ENCODE data around the gene ARHGEF4. TPM values are rescaled to one million over a fixed set of nuclear protein-coding genes. Genes with fewer than 3 reads are reported as not detected.
A peak's percentile ranks its signal among the peaks of the same experiment; 100 is the strongest.

The ARHGEF4 gene
- total and polyA plus RNA-seq, 2 experiments from 2014 or later = 4.6 to 16.6 TPM

DNA sequence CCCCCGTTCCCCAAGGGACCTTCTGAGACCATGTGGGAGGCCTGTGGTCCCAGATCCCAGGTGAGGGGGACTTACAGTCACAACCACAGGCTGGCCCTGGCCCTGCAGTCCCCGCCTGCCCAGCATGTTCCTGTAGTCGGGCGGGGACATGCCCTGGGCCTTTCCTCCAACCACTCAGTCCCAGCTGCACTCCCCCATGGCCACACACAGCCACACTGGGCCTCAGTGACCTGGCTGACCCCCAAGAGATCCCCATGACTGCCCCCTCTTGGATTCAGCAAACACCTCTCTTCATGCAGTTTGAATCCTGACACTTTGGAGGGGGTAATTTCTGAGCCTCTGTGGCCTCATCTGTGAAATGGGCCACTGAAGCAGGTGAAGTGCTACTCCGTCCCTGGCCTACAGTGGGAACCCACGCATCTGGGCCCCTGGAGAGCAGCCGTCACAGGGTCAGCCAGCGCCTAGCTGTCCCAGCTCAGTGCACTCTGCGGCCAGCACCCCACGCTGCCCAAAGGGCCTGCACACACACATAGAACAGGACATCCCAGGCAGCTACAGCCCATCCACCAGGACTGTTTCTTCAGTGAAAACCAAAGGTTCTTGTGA, 12.7 kb upstream of the ARHGEF4 start:
- H3K79me2 ChIP-seq (replicated peaks; ENCODE audit: insufficient read depth) = no peaks in the 10 kb centered on the region
- Mint-ChIP-seq H3K36me3 (ENCODE audit: low read depth) (no peaks in the 10 kb centered on the region), H3K27ac (peak overlapping the region; percentile 40; the same call in 1 of the 2 replicates), H3K4me3 (no peak overlapping the region), H3K27me3 (ENCODE audit: insufficient read depth, low read depth, poor library complexity) (peaks cover 16% of the 10 kb centered on the region), H3K4me1 (peaks cover 35% of the 10 kb centered on the region), H3K9me3 (no peaks in the 10 kb centered on the region)
- no peak for ATAC-seq
- H2AFZ ChIP-seq = no peak overlapping the region
- H3K4me3 ChIP-seq = no peak overlapping the region
- no peak for TF ChIP-seq NANOG (IDR thresholded peaks at IDR 0.05; ENCODE audit: borderline replicate concordance)
- TF ChIP-seq, protein P1, sequence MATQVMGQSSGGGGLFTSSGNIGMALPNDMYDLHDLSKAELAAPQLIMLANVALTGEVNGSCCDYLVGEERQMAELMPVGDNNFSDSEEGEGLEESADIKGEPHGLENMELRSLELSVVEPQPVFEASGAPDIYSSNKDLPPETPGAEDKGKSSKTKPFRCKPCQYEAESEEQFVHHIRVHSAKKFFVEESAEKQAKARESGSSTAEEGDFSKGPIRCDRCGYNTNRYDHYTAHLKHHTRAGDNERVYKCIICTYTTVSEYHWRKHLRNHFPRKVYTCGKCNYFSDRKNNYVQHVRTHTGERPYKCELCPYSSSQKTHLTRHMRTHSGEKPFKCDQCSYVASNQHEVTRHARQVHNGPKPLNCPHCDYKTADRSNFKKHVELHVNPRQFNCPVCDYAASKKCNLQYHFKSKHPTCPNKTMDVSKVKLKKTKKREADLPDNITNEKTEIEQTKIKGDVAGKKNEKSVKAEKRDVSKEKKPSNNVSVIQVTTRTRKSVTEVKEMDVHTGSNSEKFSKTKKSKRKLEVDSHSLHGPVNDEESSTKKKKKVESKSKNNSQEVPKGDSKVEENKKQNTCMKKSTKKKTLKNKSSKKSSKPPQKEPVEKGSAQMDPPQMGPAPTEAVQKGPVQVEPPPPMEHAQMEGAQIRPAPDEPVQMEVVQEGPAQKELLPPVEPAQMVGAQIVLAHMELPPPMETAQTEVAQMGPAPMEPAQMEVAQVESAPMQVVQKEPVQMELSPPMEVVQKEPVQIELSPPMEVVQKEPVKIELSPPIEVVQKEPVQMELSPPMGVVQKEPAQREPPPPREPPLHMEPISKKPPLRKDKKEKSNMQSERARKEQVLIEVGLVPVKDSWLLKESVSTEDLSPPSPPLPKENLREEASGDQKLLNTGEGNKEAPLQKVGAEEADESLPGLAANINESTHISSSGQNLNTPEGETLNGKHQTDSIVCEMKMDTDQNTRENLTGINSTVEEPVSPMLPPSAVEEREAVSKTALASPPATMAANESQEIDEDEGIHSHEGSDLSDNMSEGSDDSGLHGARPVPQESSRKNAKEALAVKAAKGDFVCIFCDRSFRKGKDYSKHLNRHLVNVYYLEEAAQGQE (IDR thresholded peaks at IDR 0.05; ENCODE audit: unreplicated experiment) = no peak
- TF ChIP-seq, protein P2, sequence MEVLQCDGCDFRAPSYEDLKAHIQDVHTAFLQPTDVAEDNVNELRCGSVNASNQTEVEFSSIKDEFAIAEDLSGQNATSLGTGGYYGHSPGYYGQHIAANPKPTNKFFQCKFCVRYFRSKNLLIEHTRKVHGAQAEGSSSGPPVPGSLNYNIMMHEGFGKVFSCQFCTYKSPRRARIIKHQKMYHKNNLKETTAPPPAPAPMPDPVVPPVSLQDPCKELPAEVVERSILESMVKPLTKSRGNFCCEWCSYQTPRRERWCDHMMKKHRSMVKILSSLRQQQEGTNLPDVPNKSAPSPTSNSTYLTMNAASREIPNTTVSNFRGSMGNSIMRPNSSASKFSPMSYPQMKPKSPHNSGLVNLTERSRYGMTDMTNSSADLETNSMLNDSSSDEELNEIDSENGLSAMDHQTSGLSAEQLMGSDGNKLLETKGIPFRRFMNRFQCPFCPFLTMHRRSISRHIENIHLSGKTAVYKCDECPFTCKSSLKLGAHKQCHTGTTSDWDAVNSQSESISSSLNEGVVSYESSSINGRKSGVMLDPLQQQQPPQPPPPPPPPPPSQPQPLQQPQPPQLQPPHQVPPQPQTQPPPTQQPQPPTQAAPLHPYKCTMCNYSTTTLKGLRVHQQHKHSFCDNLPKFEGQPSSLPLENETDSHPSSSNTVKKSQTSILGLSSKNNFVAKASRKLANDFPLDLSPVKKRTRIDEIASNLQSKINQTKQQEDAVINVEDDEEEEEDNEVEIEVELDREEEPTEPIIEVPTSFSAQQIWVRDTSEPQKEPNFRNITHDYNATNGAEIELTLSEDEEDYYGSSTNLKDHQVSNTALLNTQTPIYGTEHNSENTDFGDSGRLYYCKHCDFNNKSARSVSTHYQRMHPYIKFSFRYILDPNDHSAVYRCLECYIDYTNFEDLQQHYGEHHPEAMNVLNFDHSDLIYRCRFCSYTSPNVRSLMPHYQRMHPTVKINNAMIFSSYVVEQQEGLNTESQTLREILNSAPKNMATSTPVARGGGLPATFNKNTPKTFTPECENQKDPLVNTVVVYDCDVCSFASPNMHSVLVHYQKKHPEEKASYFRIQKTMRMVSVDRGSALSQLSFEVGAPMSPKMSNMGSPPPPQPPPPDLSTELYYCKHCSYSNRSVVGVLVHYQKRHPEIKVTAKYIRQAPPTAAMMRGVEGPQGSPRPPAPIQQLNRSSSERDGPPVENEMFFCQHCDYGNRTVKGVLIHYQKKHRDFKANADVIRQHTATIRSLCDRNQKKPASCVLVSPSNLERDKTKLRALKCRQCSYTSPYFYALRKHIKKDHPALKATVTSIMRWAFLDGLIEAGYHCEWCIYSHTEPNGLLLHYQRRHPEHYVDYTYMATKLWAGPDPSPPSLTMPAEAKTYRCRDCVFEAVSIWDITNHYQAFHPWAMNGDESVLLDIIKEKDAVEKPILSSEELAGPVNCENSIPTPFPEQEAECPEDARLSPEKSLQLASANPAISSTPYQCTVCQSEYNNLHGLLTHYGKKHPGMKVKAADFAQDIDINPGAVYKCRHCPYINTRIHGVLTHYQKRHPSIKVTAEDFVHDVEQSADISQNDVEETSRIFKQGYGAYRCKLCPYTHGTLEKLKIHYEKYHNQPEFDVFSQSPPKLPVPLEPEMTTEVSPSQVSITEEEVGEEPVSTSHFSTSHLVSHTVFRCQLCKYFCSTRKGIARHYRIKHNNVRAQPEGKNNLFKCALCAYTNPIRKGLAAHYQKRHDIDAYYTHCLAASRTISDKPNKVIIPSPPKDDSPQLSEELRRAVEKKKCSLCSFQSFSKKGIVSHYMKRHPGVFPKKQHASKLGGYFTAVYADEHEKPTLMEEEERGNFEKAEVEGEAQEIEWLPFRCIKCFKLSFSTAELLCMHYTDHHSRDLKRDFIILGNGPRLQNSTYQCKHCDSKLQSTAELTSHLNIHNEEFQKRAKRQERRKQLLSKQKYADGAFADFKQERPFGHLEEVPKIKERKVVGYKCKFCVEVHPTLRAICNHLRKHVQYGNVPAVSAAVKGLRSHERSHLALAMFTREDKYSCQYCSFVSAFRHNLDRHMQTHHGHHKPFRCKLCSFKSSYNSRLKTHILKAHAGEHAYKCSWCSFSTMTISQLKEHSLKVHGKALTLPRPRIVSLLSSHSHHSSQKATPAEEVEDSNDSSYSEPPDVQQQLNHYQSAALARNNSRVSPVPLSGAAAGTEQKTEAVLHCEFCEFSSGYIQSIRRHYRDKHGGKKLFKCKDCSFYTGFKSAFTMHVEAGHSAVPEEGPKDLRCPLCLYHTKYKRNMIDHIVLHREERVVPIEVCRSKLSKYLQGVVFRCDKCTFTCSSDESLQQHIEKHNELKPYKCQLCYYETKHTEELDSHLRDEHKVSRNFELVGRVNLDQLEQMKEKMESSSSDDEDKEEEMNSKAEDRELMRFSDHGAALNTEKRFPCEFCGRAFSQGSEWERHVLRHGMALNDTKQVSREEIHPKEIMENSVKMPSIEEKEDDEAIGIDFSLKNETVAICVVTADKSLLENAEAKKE (CRISPR knock-in tag; IDR thresholded peaks at IDR 0.05) = no peak
- no peak for TF ChIP-seq ZNF331 (CRISPR knock-in tag; IDR thresholded peaks at IDR 0.05; ENCODE audit: low read depth)
- no peak for TF ChIP-seq JUNB (IDR thresholded peaks at IDR 0.05; ENCODE audit: unreplicated experiment)
- no peak for TF ChIP-seq EZH2phosphoT487 (IDR thresholded peaks at IDR 0.05; ENCODE audit: unreplicated experiment)
- TF ChIP-seq EZH2 (IDR thresholded peaks at IDR 0.05; ENCODE audit: low read depth, unreplicated experiment) = no peak
- no peak for TF ChIP-seq POLR2AphosphoS5 (IDR thresholded peaks at IDR 0.05; ENCODE audit: low read depth)
- TF ChIP-seq, protein P3, sequence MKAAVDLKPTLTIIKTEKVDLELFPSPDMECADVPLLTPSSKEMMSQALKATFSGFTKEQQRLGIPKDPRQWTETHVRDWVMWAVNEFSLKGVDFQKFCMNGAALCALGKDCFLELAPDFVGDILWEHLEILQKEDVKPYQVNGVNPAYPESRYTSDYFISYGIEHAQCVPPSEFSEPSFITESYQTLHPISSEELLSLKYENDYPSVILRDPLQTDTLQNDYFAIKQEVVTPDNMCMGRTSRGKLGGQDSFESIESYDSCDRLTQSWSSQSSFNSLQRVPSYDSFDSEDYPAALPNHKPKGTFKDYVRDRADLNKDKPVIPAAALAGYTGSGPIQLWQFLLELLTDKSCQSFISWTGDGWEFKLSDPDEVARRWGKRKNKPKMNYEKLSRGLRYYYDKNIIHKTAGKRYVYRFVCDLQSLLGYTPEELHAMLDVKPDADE (IDR thresholded peaks at IDR 0.05) = no peak
- TF ChIP-seq, protein P4, sequence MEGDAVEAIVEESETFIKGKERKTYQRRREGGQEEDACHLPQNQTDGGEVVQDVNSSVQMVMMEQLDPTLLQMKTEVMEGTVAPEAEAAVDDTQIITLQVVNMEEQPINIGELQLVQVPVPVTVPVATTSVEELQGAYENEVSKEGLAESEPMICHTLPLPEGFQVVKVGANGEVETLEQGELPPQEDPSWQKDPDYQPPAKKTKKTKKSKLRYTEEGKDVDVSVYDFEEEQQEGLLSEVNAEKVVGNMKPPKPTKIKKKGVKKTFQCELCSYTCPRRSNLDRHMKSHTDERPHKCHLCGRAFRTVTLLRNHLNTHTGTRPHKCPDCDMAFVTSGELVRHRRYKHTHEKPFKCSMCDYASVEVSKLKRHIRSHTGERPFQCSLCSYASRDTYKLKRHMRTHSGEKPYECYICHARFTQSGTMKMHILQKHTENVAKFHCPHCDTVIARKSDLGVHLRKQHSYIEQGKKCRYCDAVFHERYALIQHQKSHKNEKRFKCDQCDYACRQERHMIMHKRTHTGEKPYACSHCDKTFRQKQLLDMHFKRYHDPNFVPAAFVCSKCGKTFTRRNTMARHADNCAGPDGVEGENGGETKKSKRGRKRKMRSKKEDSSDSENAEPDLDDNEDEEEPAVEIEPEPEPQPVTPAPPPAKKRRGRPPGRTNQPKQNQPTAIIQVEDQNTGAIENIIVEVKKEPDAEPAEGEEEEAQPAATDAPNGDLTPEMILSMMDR (conservative IDR thresholded peaks at IDR 0.05; ENCODE audit: low read depth in 2 of 2) = no peak
- TF ChIP-seq CREB1 (CRISPR knock-in tag; IDR thresholded peaks at IDR 0.05; ENCODE audit: low read depth) = no peak
- TF ChIP-seq ZNF114 (CRISPR knock-in tag; IDR thresholded peaks at IDR 0.05) = no peak
- TF ChIP-seq STAT1 (IDR thresholded peaks at IDR 0.05; ENCODE audit: unreplicated experiment) = no peak
- H3K4me2 ChIP-seq = no peak overlapping the region
- H3K9me2 ChIP-seq (ENCODE audit: insufficient read depth) = no peaks in the 10 kb centered on the region
- no peaks in the 10 kb centered on the region for H3F3A ChIP-seq (replicated peaks; ENCODE audit: low read depth)
- no peaks in the 10 kb centered on the region for H4K20me1 ChIP-seq (replicated peaks; ENCODE audit: insufficient read depth)
- peaks cover 14% of the 10 kb centered on the region; the same call in 1 of the 2 replicates for H3K4me1 ChIP-seq (ENCODE audit: insufficient read depth)
- H3K27me3 ChIP-seq (ENCODE audit: insufficient read depth) = no peaks in the 10 kb centered on the region
- DNase-seq (ENCODE audit: low spot score) = no peak
- no peaks in the 10 kb centered on the region for H3K36me3 ChIP-seq (ENCODE audit: insufficient read depth)
- H3K27ac ChIP-seq (ENCODE audit: low read depth) = no peak overlapping the region

Data from GM23338 (cell line).